ENCODE results near the gene AMPD2.

AMPD2 gene

GRCh38 chr1:109619576-109620400, at the start of gene AMPD2, which contains the start of gene GNAT2:
Gene AMPD2, plus strand, starts transcription at chr1:109619837. Its CDS starts 1,339 bp downstream, at chr1:109621176.
Gene GNAT2, minus strand, starts transcription at chr1:109619616. Its CDS starts 6,746 bp downstream, at chr1:109612870.
- peak; percentile 68 for DNase-seq (ENCODE audit: low spot score)

DNA sequence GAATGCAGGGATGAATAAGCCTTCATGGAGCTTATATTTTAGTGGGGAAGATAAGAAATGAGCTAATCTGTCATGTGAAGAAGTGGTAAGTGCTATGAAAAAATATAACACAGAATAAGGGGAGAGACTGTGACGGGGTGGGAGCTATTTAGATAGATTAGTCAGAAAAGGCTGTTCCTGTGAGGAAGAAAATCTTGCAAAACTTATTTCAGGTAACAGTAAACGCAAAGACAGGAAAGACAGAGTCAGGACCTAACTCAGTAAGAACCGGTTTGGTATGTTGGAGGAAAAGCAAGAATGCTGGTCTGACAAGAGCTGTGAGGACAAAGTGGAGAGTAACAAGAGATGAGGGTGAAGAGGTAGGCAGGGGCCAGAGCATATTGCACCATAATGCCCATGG, 49.2 kb upstream of the AMPD2 start:
- DNase-seq (ENCODE audit: low spot score): no peak

DNA sequence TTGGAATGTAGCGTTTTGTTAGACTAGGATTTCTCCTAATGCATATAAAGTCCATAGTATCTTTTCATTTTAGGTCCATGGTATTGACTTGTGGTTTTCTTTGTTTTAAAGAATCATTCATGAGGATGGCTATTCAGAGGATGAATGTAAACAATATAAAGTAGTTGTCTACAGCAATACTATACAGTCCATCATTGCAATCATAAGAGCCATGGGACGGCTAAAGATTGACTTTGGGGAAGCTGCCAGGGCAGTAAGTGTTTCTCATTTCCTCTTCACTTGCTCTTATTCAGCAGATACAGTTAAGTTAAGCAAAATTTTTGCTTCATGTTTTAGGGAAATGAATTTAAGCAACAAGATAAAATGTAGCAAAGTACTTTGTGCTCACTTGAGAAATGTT, 45.9 kb upstream of the AMPD2 start:
- no peak for DNase-seq (ENCODE audit: low spot score)

DNA sequence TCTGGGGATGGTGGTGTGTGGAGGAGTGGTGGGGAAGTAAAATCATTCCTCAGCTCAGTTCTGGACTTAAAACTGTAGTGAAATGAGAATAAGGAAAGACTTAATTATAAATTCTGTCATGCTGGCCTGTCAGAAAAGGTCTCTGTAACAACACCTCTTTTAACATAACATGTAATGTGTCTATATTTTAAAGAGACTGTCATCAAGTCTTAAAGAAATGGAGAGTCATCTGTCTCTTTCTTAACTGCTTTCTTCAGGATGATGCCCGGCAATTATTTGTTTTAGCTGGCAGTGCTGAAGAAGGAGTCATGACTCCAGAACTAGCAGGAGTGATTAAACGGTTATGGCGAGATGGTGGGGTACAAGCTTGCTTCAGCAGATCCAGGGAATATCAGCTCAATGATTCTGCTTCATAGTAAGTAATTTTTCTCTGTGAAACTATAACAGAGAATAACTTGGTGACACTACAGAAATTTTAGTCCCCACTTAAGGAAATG, 40.6 kb upstream of the AMPD2 start:
- no peak for DNase-seq (ENCODE audit: low spot score)

DNA sequence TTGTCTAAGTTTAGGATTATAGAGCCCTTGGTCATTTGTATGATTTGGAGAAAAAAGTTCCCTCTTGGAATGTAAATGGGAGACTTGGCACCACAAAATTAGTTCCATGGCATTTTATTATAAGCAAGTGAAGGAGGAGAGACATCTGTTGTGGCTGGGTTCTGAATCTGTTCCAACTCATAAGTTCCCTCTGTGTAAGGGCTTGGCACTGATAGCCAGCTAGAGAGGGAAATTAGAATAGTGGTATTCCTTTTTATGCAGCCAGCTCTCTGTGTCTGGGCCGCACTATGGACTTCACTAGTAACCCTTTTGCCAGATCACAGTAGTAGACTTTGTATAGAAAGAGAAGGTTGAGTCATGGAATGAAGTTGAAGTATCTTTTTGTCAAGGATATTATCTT, 40.1 kb upstream of the AMPD2 start:
- no peak for DNase-seq (ENCODE audit: low spot score)

- no peak for DNase-seq (ENCODE audit: low spot score)
Measured at GRCh38 chr1:109582021-109582420, 37.6 kb upstream of the AMPD2 start.

DNA sequence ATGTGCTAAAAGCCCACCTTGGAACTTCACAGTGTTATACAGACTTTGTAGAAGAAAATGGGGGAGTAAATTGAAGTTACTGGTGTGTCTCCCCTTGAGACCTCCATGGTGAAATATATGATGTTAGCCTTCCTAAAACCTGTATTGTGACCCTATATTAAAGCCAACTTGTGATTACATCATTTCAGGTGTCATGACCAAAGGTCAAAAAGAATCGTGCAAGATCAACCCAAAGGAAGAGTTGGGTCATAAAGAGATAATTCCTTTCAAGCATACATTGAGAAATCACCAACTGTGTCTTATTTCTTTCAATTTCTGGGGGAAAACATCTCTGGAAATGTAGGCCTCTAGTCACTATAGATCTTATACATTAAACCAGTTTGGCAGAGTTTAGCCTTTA, 34.9 kb upstream of the AMPD2 start:
- no peak for DNase-seq (ENCODE audit: low spot score)

DNA sequence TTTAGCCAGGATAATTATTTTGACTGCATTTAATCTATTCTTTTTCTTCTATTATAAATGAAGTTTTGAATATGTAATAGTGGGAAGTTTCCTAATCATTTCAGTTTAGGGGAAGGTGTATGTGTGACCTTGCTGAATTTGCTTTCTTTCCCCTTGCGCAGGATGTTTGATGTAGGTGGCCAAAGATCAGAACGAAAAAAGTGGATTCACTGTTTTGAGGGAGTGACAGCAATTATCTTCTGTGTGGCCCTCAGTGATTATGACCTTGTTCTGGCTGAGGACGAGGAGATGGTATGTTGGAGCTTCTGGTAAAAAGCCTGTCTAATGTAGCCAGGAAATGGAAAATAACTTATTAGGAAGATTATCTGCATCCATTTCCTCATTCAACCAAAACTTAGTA, 33.6 kb upstream of the AMPD2 start:
- no peak for DNase-seq (ENCODE audit: low spot score)

GRCh38 chr1:109589177-109589576, 30.5 kb upstream of the AMPD2 start:
- no peak for DNase-seq (ENCODE audit: low spot score)

DNA sequence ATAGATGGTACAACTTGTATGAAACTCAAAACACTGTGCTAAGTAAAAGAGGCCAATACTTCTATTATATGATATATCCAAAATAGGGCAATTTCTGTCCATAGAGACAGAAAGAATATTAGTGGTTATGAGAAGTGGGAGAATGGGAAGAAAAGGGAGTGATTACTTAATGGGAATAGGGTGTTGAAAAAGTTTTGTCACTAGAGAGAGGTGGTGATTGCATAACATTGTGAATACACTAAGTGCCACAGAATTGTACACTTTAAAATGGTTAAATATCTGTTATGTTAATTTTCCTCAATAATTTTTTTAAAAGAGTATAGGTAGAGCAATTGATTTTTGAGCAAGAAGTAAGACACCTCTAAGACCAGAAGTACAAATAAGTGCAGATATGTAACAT, 30.0 kb upstream of the AMPD2 start:
- DNase-seq (ENCODE audit: low spot score): no peak

GRCh38 chr1:109592916-109593315, 26.7 kb upstream of the AMPD2 start:
- no peak for DNase-seq (ENCODE audit: low spot score)

- no peak for DNase-seq (ENCODE audit: low spot score)
Measured at GRCh38 chr1:109595531-109595930, 24.1 kb upstream of the AMPD2 start.

DNA sequence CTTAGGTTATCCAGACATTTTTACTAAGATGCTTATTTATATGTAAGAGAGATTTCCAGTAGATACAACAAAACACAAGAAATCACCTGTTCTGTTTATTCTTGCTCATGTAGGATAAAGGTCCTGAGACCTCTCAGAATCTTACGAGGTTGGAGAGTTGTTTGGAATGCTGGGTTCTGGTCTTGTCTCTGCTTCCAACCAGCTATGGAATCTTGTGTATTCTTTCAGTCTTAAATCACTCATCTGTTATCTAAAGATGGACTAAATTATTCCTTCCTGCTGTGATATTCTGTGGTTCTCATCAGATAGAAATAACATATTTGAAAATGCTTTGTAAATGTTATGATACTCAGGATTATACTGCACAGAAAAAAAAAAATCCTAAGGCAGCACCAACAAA, 21.5 kb upstream of the AMPD2 start:
- no peak for DNase-seq (ENCODE audit: low spot score)

GRCh38 chr1:109598655-109599054, 21.0 kb upstream of the AMPD2 start:
- DNase-seq (ENCODE audit: low spot score): no peak

DNA sequence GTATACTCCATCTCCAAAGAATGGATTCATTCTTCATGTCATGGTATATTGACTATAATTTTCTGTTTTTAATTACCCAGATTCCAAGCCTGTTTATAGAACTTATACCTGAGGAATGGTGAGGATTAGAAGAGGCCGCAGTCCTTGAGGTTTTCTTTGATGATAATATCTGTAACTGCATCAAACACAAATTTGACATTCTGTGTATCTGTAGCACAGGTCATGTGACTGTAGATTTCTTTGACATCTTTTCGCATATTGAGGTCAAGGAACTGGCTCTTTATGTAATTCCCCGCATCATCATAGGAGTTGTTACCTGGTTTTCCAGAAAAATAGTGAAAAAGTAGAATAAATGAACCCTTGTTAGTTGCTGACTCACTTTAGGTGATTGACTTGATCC, 16.4 kb upstream of the AMPD2 start:
- DNase-seq (ENCODE audit: low spot score): no peak

DNA sequence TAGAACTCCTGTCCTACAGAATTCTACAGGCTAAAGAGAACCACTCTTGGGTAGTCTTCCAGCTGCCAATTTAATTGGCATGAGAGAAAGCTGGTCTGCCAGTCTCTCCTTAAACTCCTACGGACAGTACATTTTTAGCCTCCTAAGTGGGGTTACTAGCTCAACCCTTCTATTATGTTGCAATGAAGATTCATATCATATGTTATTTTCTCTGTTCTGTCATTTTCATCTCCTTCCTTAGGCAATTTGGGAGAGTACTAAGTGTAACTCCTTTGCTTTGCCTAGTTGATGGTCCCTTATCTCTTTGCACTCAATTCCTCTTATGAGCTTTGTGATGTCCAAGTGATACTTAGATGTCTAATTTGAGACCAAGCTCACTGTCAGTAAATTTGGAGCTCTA, 14.3 kb upstream of the AMPD2 start:
- DNase-seq (ENCODE audit: low spot score): no peak

GRCh38 chr1:109609881-109610280, 9.8 kb upstream of the AMPD2 start:
- no peak for DNase-seq (ENCODE audit: low spot score)

- no peak for DNase-seq (ENCODE audit: low spot score)
Measured at GRCh38 chr1:109610609-109611307, 8.9 kb upstream of the AMPD2 start.

- no peak for DNase-seq (ENCODE audit: low spot score)
Measured at GRCh38 chr1:109611308-109611990, 8.2 kb upstream of the AMPD2 start.

DNA sequence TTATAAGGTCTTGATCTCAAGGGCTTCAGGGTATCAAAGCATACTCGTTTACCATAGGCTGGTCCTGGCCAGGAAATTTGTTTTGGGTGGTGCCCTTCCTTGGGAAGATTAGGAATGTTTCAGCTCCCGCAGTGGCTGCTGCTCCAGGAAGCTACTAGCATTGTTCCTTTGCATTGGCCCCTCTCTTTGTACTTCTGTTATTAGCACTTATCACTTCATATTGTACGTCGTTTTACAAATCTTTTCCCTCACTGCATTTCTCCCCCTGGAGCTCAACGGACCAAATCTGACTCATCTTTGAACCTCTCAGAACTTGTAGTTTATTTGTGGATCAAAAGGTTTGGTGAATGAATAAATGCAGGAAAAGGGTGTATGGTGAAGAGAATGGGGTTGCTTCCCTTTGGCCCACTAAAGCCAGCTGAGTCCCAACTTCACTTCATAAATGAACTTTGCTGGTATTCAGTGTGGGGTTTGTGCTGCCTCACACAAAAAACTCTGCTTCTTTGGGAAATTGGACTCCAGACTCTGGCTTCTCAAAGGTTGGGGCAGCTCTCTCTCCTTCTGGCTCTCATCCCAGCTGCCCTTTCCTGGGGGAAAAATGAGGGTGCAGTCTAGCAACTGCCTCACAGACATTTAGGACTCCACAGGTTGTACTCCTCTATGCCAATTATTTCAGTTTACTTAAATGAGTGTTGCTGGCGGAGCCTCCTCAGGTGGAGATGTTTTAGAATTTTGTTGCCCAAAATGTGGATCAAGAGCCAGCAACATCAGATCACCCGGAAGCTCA, 6.1 kb upstream of the AMPD2 start:
- no peak for DNase-seq (ENCODE audit: low spot score)

DNA sequence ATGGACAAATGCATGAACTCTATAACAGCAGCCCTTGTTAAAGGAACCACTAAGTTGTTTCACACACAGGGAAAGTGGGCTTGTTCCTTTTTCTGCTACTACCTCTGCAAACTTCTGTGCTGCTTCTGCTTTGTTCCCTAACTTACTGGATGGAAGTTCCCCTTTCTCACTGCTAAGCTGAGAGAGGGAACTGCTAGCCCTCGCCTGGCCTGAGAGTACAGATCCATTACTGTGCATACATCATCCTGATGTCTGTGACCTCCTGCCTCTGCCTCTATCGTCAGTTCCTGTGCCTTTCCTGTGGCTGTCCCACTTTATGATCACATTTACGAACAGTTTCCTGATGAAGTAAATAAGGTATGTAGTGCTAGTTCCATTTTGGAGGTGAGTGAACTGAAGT, 3.8 kb upstream of the AMPD2 start:
- DNase-seq (ENCODE audit: low spot score): no peak

- no peak for DNase-seq (ENCODE audit: low spot score)
Measured at GRCh38 chr1:109616391-109616790, 3.2 kb upstream of the AMPD2 start.
